SU-DHL-6 (cell line): Measurements from ENCODE around the gene CASS4.
"Not testable (repeated sequence)": the region's sequence is repeated elsewhere in the genome, so short reads cannot be mapped to it uniquely, and the experiment has no call there.

Source experiments
- H2AFZ ChIP-seq: fragments of 200-600 bp; sonication (generic); 2 replicates; pipeline ENCODE4 v1.6.1; 2014; ENCODE audit warnings: low read depth, mild to moderate bottlenecking, moderate library complexity, mixed read lengths, antibody characterized with exemption, low read length; ENCODE audit not compliant: severe bottlenecking
- H3F3A ChIP-seq: fragments of 200-600 bp; shearing (Covaris generic); 2 replicates; pipeline ENCODE4 v1.6.0; 2016; ENCODE audit warnings: antibody characterized with exemption, mild to moderate bottlenecking; ENCODE audit not compliant: insufficient read depth
- H3K27ac ChIP-seq: fragments of 200-600 bp; sonication (generic); 2 replicates; pipeline ENCODE4 v1.5.1; 2016; ENCODE audit warnings: low read depth, mild to moderate bottlenecking, low read length, moderate library complexity, mixed read lengths
- H3K27me3 ChIP-seq: fragments of 200-600 bp; sonication (generic), shearing (Covaris generic); 2 replicates; pipeline ENCODE4 v1.6.0; 2014; ENCODE audit warnings: mild to moderate bottlenecking, low read length
- H3K36me3 ChIP-seq: fragments of 200-600 bp; sonication (generic); 2 replicates; pipeline ENCODE4 v1.6.1; 2014; ENCODE audit warnings: mild to moderate bottlenecking, low read length, mixed read lengths
- H3K4me2 ChIP-seq: fragments of 300-600, 200-600 bp; shearing (Covaris generic), sonication (generic); 2 replicates; pipeline ENCODE4 v1.6.0; 2014; ENCODE audit warnings: low read length, low read depth, mild to moderate bottlenecking; ENCODE audit not compliant: poor library complexity, severe bottlenecking
- H3K4me3 ChIP-seq: fragments of 200-600 bp; sonication (generic); 2 replicates; pipeline ENCODE4 v1.5.1; 2014; ENCODE audit warnings: antibody characterized with exemption, low read length, mild to moderate bottlenecking, mixed read lengths; ENCODE audit not compliant: insufficient read depth, poor library complexity, severe bottlenecking
- H3K79me2 ChIP-seq: fragments of 200-600 bp; sonication (generic); 2 replicates; pipeline ENCODE4 v1.6.1; 2014; ENCODE audit warnings: mild to moderate bottlenecking, low read length, moderate library complexity; ENCODE audit not compliant: insufficient read depth
- H3K9ac ChIP-seq: fragments of 200-600 bp; sonication (generic); 2 replicates; pipeline ENCODE4 v1.7.0; 2014; ENCODE audit warnings: mild to moderate bottlenecking, low read length
- H3K9me2 ChIP-seq: fragments of 200-600 bp; sonication (generic); replicated peaks from 2 replicates; pipeline ENCODE4 v1.6.1; 2014; ENCODE audit warnings: low read length; ENCODE audit not compliant: insufficient read depth
- H3K9me3 ChIP-seq: fragments of 200-600 bp; sonication (generic); 2 replicates; pipeline ENCODE4 v1.6.1; 2014; ENCODE audit warnings: low read length, mixed read lengths; ENCODE audit not compliant: insufficient read depth
- H4K20me1 ChIP-seq: fragments of 200-600 bp; sonication (generic); 2 replicates; pipeline ENCODE4 v1.6.1; 2014; ENCODE audit warnings: low read depth, mild to moderate bottlenecking, antibody characterized with exemption, low read length, moderate library complexity, mixed read lengths
- CTCF ChIP-seq: fragments of 200-600 bp; sonication (generic); IDR thresholded peaks from one replicate; pipeline ENCODE4 v1.5.1; 2017; ENCODE audit warnings: antibody characterized with exemption, mild to moderate bottlenecking, low read length, moderate library complexity; ENCODE audit not compliant: insufficient read depth, poor library complexity, severe bottlenecking
- EZH2phosphoT487 ChIP-seq: fragments of 200-600 bp; sonication (generic), shearing (Covaris generic); conservative IDR thresholded peaks from 2 replicates; pipeline ENCODE4 v1.6.1; 2018; ENCODE audit warnings: mild to moderate bottlenecking, antibody characterized with exemption, low read length, moderate library complexity, mixed read lengths

CASS4 gene

DNA sequence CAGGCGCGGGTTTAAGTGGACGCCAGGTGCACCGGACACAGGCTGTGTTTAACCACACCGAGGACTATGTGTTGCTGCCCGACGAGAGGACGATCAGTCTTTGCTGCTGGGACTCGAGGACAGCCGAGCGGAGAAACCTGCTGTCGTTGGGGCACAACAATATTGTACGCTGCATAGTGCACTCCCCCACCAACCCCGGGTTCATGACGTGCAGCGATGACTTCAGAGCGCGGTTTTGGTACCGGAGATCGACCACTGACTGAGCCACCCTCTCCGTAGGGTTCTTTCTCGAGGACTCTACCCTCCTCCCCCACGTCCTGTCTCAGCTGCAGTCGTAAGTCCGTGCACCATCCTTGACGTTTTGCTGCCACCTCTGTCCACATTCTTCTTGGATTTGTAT, 8.6 kb upstream of the CASS4 start:
- no peak for TF ChIP-seq CTCF
- no peak for TF ChIP-seq EZH2phosphoT487

GRCh38 chr20:56405356-56405755, 6.7 kb upstream of the CASS4 start:
- not testable (repeated sequence) for H3K27me3 ChIP-seq, H2AFZ ChIP-seq, H3K27ac ChIP-seq, H3K9me2 ChIP-seq, H4K20me1 ChIP-seq, H3K4me2 ChIP-seq, H3K4me3 ChIP-seq, H3K9ac ChIP-seq, H3F3A ChIP-seq, H3K9me3 ChIP-seq
- H3K79me2 ChIP-seq: peaks cover 22% of the 10 kb centered on the region
- H3K36me3 ChIP-seq: peaks cover 47% of the 10 kb centered on the region

More for the DNA sequence above, 8.6 kb upstream of the CASS4 start:
- no peak overlapping the region for H3K4me3 ChIP-seq
- no peaks in the 10 kb centered on the region for H3K9me3 ChIP-seq
- peaks cover 61% of the 10 kb centered on the region for H3K36me3 ChIP-seq
- no peak overlapping the region for H2AFZ ChIP-seq
- no peaks in the 10 kb centered on the region for H3K27me3 ChIP-seq
- H3K9ac ChIP-seq: no peak overlapping the region
- H3K4me2 ChIP-seq: no peak overlapping the region
- H3F3A ChIP-seq: no peaks in the 10 kb centered on the region
- peaks cover 24% of the 10 kb centered on the region for H3K79me2 ChIP-seq
- H3K27ac ChIP-seq: no peak overlapping the region
- no peaks in the 10 kb centered on the region for H3K9me2 ChIP-seq
- H4K20me1 ChIP-seq: peaks cover 20% of the 10 kb centered on the region

GRCh38 chr20:56406910-56407309, 5.2 kb upstream of the CASS4 start:
- Histone ChIP-seq H3K27me3 (no peaks in the 10 kb centered on the region), H3K36me3 (peaks cover 37% of the 10 kb centered on the region), H3K9me3 (no peaks in the 10 kb centered on the region), H3K27ac (no peak overlapping the region), H3K9me2 (no peaks in the 10 kb centered on the region), H4K20me1 (peaks cover 8% of the 10 kb centered on the region; the same call in 1 of the 2 replicates), H3K4me2 (no peak overlapping the region), H3K79me2 (peaks cover 8% of the 10 kb centered on the region; the same call in 1 of the 2 replicates), H3F3A (no peaks in the 10 kb centered on the region), H2AFZ (no peak overlapping the region), H3K4me3 (no peak overlapping the region), H3K9ac (no peak overlapping the region)
- TF ChIP-seq CTCF (no peak), EZH2phosphoT487 (no peak)

GRCh38 chr20:56409521-56409920, 2.5 kb upstream of the CASS4 start:
- Histone ChIP-seq H2AFZ (no peak overlapping the region), H3K9me2 (no peaks in the 10 kb centered on the region), H3K9ac (no peak overlapping the region), H3K9me3 (no peaks in the 10 kb centered on the region), H3K4me3 (no peak overlapping the region), H3K4me2 (no peak overlapping the region), H3F3A (no peaks in the 10 kb centered on the region; the same call in 1 of the 2 replicates), H4K20me1 (peaks cover 8% of the 10 kb centered on the region; the same call in 1 of the 2 replicates), H3K27ac (no peak overlapping the region), H3K27me3 (no peaks in the 10 kb centered on the region), H3K79me2 (0 out of 2 replicates have a peak, but pooled peaks cover 8% of the 10 kb centered on the region), H3K36me3 (peaks cover 19% of the 10 kb centered on the region)
- TF ChIP-seq CTCF (no peak), EZH2phosphoT487 (no peak)
